ENCODE results near the gene IP6K2.

Gene IP6K2

GRCh38 chr3:48662753-48663488, 54.1 kb downstream of the IP6K2 start, which contains the start of gene CELSR3:
CELSR3 (minus strand) TSS chr3:48662886; CDS start chr3:48662634, 252 bp downstream.
- DNase-seq: no peak

- DNase-seq: no peak
Observed at GRCh38 chr3:48662145-48662752, 54.8 kb downstream of the IP6K2 start.

GRCh38 chr3:48661501-48662144, 55.4 kb downstream of the IP6K2 start:
- peak; percentile 94 for DNase-seq

- DNase-seq: no peak
Observed at GRCh38 chr3:48660800-48661400, 56.1 kb downstream of the IP6K2 start.

DNA sequence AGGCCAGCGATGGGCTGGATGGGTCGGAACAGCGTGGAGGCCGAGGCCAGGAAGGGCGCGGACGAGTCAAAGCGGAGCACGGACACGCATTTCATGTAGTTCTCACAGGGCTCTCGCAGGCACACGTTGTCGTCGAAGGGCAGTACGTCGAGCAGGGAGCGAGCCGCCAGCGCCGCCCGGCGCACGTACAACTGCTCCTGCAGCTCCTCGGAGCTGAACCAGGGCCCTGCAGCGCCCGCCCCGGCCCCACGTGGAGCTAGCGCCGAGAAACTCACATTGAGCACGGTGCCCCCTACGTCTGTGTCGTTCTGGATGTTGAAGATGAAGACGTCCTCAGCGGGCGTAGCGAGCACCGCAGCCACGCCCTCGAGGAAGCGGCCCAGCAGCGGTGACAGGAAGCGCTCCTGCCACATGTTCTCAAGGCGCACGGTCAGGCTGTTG, 60.2 kb downstream of the IP6K2 start:
- no peak for DNase-seq

DNA sequence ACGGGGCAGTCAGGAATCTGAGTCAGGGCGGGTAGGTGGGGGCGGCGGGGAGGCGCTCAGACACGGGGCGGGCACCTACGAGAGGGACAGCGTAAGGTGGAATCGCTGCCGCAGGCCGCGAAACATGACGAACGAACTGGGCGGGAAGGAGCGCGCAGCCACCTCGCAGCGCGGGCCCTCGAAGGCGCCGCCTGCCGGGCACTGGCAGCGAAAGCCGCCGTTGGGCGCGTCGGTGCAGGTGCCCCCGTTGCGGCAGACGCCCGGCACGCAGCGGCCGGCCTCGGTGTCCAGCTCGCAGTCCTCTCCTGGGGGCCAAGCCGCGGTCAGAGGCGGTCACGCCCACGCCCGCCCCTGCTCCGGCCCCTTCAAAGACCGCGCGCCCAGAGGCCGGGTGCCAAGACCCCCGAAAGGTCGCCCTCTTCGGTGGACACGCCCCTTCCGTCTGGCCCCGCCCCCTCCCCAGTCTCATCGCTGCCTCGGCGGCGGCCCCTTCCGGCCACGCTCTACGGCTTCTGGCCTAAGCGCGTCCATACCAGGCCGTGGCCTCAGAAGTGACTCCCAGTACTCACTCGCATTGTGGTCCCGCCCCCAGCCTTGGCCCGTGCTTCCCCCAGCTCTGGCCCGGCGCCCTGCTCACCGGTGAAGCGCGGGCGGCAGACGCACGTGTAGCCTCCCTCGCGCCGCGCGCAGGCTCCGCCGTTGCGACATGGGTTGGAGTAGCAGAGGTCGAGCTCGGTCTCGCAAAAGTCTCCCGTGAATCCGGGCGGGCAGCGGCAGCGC, 60.8 kb downstream of the IP6K2 start:
- peak; percentile 97 for DNase-seq

GRCh38 chr3:48655606-48656005, 61.4 kb downstream of the IP6K2 start:
- DNase-seq: no peak

DNA sequence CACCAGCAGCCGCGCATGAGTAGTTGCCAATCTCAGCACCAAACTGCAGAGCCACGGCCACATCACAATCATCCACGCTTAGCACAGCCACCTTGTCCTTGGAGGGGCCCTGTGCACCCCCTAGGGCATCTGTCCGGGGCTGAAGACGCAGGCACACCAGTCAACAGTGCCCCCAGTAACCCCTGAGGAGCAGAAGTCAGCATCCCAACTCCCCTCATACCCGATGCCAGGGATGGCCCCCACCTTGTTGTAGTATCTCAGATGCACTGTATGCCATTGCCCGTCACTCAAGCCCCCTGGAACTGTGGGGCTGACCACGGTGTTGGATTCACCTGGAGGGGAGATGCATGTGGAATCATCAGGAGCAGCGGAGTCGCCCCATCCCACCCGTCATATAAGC, 62.0 kb downstream of the IP6K2 start:
- DNase-seq: no peak

- DNase-seq: no peak
Observed at GRCh38 chr3:48652923-48653715, 63.9 kb downstream of the IP6K2 start.

DNA sequence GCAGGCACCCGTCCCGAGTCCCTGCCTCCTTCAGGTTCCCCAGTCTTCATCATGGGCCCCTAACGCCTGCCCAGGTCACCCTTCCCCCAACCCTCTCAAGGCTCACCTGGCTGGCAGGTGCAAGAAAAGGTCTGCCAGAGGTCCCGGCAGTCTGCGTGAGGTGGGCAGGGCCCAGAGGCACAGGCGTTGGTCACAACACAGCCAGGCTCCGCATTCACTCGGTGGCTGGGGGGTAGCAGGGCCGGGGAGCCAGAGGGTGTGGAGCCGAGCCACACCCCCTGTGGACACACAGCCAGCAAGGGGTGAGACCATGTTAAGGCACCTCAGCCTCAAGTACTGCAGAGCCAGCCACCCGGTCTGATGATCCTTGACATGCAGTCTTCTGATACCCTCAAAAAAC, 65.2 kb downstream of the IP6K2 start:
- DNase-seq: no peak

DNA sequence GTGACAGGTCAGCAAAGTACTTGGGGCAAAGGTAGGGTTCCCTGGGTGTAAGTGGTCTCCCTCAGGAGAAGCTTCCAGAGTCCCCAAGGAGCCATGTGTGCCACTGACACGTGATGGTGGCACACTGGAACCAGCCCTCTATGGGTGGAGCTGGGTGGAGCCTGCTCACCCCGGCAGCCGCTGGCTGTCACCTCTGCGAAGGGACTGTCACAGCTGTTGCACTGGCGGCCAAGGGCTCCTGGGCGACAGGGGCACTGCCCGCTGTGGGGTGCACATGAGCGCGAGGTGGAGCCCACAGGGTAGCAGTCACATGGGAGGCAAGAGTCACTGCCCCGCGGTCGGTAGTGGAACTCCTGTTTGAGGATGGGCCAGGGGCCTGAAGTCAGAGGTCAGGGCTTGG, 66.3 kb downstream of the IP6K2 start:
- DNase-seq: no peak

- DNase-seq: no peak
Observed at GRCh38 chr3:48648188-48648850, 68.7 kb downstream of the IP6K2 start.

GRCh38 chr3:48647714-48648113, 69.3 kb downstream of the IP6K2 start:
- no peak for DNase-seq

- no peak for DNase-seq
Observed at GRCh38 chr3:48644898-48645760, 71.9 kb downstream of the IP6K2 start.

DNA sequence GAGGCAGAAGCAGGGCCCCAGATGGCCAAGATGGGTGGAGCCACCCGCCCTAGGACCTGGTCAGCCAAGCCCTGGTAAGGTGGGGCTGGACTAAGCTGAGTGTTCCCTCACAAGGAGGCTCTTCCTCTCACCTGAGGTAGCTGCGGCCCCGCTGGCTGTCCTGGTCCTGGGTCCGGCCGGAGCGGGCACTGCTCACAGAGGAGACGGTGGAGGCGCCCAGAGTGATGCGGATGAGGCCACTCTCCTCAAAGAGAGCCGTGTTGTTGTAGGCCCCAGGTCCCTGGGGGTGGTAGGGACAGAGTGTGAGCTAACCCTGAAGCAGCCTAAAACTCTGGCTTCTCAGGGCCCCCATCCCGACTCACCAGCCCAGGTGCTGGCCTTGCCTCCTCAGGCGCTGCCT, 74.4 kb downstream of the IP6K2 start:
- no peak for DNase-seq

- DNase-seq: no peak
Observed at GRCh38 chr3:48641396-48641795, 75.6 kb downstream of the IP6K2 start.

DNA sequence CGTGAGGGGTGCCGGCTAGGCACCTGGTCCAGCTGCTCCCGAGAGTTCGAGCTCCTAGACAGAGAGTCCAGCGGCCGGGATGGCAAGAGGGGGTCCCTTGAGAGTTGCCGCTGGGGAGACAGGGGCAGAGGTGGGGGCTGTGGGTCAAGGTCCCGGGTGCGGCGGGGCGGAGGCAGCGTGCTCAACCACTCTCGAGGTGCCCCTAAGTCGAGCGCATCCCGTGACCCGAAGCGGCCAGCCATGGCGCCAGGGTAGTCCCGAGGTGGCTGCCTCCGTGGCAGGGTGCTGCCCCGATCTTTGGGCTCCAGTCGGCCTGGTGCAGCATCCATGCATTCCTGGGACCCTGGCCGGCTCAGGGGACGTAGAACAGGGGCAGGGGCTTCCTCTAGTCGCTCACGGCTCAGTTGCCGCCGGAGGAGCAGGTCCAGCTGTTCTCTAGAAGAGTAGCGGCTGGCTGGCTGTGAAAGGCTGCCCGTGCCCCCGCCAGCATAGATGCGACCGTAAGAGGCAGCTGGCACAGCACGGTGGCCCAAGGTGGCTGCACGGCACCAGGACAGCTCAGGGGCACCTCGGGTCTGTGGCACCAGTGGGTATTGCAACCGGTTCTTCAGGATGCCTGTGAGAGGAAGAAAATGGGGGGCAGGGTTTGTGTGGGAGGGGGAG, 76.9 kb downstream of the IP6K2 start:
- no peak for DNase-seq

All from activated CD8-positive, alpha-beta memory T cell treated with anti-CD3 and anti-CD28 coated beads for 24 hours (primary cell).